WTC11 (cell line): Measurements from ENCODE around the gene ESM1. TPM values are rescaled to one million over a fixed set of nuclear protein-coding genes. Genes with fewer than 3 reads are reported as not detected.

Source experiments
- ATAC-seq: fragments of 200-7000 bp; cut with Tn5 transposase; 2 replicates; pipeline ENCODE4 v1.10.0; 2021; ENCODE audit warnings: mild to moderate bottlenecking, moderate library complexity
- CTCF ChIA-PET: fragments of 300-600 bp; sonication (Branson Sonifier 250); formaldehyde crosslinking; loops from one replicate; lab custom pipeline; 2021; ENCODE audit warnings: antibody characterized with exemption; lab: Charles Lee
- POLR2A ChIA-PET: fragments of 350-600 bp; sonication (Branson Sonifier 250); formaldehyde crosslinking; loops from one replicate; lab custom pipeline; 2021; ENCODE audit warnings: antibody characterized with exemption; lab: Charles Lee
- DNase-seq: peaks from one replicate; pipeline ENCODE4 v3.0.0; 2021; ENCODE audit warnings: low spot score
- H3K27ac Mint-ChIP-seq: 2 replicates; pipeline ENCODE4 v1.8.0; 2021; ENCODE audit warnings: mixed read lengths
- H3K27me3 Mint-ChIP-seq: 2 replicates; pipeline ENCODE4 v1.8.0; 2021; ENCODE audit warnings: low read depth, mild to moderate bottlenecking, moderate library complexity, mixed read lengths
- H3K36me3 Mint-ChIP-seq: 2 replicates; pipeline ENCODE4 v1.8.0; 2021; ENCODE audit warnings: mixed read lengths
- H3K4me1 Mint-ChIP-seq: 2 replicates; pipeline ENCODE4 v1.8.0; 2022; ENCODE audit warnings: mixed read lengths
- H3K4me3 Mint-ChIP-seq: 2 replicates; pipeline ENCODE4 v1.8.0; 2021; ENCODE audit warnings: mild to moderate bottlenecking, moderate library complexity, mixed read lengths
- H3K9me3 Mint-ChIP-seq: 2 replicates; pipeline ENCODE4 v1.8.0; 2021; ENCODE audit warnings: mixed read lengths
- CBFB ChIP-seq: sonication (generic); formaldehyde crosslinking; IDR thresholded peaks from 2 replicates; pipeline ENCODE4 v1.8.1; 2022; ENCODE audit warnings: mild to moderate bottlenecking, low read depth, missing genetic modification reagents
- CREM ChIP-seq: sonication (generic); formaldehyde crosslinking; IDR thresholded peaks from 2 replicates; pipeline ENCODE4 v1.8.1; 2022; ENCODE audit warnings: mild to moderate bottlenecking, missing genetic modification reagents, moderate library complexity
- FOXK1 ChIP-seq: sonication (generic); formaldehyde crosslinking; IDR thresholded peaks from 2 replicates; pipeline ENCODE4 v1.8.0; 2022; ENCODE audit warnings: mild to moderate bottlenecking, moderate library complexity, missing genetic modification reagents
- JAZF1 ChIP-seq: fragments of 250-450 bp; sonication (Bioruptor Pico); IDR thresholded peaks from 2 replicates; pipeline ENCODE4 v1.9.0; 2021; ENCODE audit warnings: moderate library complexity, mild to moderate bottlenecking, inconsistent platforms
- NFATC4 ChIP-seq: fragments of 250-450 bp; sonication (Bioruptor Pico); IDR thresholded peaks from 2 replicates; pipeline ENCODE4 v1.9.0; 2021; ENCODE audit warnings: mild to moderate bottlenecking
- NFYB ChIP-seq: sonication (generic); formaldehyde crosslinking; conservative IDR thresholded peaks from 2 replicates; pipeline ENCODE4 v1.8.0; 2022; ENCODE audit warnings: low read depth, missing genetic modification reagents
- OVOL2 ChIP-seq: fragments of 250-450 bp; sonication (Bioruptor Pico); IDR thresholded peaks from 2 replicates; pipeline ENCODE4 v1.9.0; 2021; ENCODE audit warnings: mild to moderate bottlenecking, borderline replicate concordance
- RELA ChIP-seq: sonication (generic); formaldehyde crosslinking; IDR thresholded peaks from 2 replicates; pipeline ENCODE4 v1.8.1; 2022; ENCODE audit warnings: missing genetic modification reagents, mild to moderate bottlenecking, borderline replicate concordance
- SP1 ChIP-seq: sonication (generic); formaldehyde crosslinking; conservative IDR thresholded peaks from 2 replicates; pipeline ENCODE4 v1.8.1; 2022; ENCODE audit warnings: missing genetic modification reagents
- TEAD1 ChIP-seq: sonication (generic); formaldehyde crosslinking; IDR thresholded peaks from 2 replicates; pipeline ENCODE4 v1.8.0; 2022; ENCODE audit warnings: mild to moderate bottlenecking, missing genetic modification reagents
- TEAD4 ChIP-seq: sonication (generic); formaldehyde crosslinking; IDR thresholded peaks from 2 replicates; pipeline ENCODE4 v1.8.0; 2022; ENCODE audit warnings: mild to moderate bottlenecking, missing genetic modification reagents
- ZNF263 ChIP-seq: sonication (generic); formaldehyde crosslinking; IDR thresholded peaks from 2 replicates; pipeline ENCODE4 v1.8.1; 2022; ENCODE audit warnings: low read depth, mild to moderate bottlenecking, moderate library complexity, missing genetic modification reagents
- ZNF317 ChIP-seq: sonication (generic); formaldehyde crosslinking; IDR thresholded peaks from 2 replicates; pipeline ENCODE4 v1.8.1; 2023; ENCODE audit warnings: low read depth, mild to moderate bottlenecking, moderate library complexity, missing genetic modification reagents, borderline replicate concordance
- ZNF423 ChIP-seq: fragments of 250-450 bp; sonication (Bioruptor Pico); IDR thresholded peaks from 2 replicates; pipeline ENCODE4 v2.1.2; 2022; ENCODE audit warnings: mild to moderate bottlenecking, moderate library complexity
- total RNA-seq: library from RNA; stranded (reverse); gene quantifications from 3 replicates; pipeline ENCODE4 v1.2.3, GENCODE V29; 2021
- TF ChIP-seq, protein P1 (sequence below): sonication (generic); formaldehyde crosslinking; IDR thresholded peaks from 2 replicates; pipeline ENCODE4 v1.8.0; 2022; ENCODE audit warnings: mild to moderate bottlenecking, missing genetic modification reagents
- TF ChIP-seq, protein P2 (sequence below): fragments of 200-600 bp; IDR thresholded peaks from 2 replicates; pipeline ENCODE4 v1.8.0; 2022; ENCODE audit warnings: antibody characterized with exemption
- TF ChIP-seq, protein P3 (sequence below): sonication (generic); formaldehyde crosslinking; IDR thresholded peaks from 2 replicates; pipeline ENCODE4 v1.8.0; 2022; ENCODE audit warnings: missing genetic modification reagents
- TF ChIP-seq, protein P4 (sequence below): sonication (generic); formaldehyde crosslinking; IDR thresholded peaks from 2 replicates; pipeline ENCODE4 v1.8.1; 2023; ENCODE audit warnings: mild to moderate bottlenecking, missing genetic modification reagents
- TF ChIP-seq, protein P5 (sequence below): sonication (generic); formaldehyde crosslinking; IDR thresholded peaks from 2 replicates; pipeline ENCODE4 v1.8.0; 2022; ENCODE audit warnings: mild to moderate bottlenecking, missing genetic modification reagents

The ESM1 gene
- total RNA-seq, 1 experiment from 2014 or later, result not detected

DNA sequence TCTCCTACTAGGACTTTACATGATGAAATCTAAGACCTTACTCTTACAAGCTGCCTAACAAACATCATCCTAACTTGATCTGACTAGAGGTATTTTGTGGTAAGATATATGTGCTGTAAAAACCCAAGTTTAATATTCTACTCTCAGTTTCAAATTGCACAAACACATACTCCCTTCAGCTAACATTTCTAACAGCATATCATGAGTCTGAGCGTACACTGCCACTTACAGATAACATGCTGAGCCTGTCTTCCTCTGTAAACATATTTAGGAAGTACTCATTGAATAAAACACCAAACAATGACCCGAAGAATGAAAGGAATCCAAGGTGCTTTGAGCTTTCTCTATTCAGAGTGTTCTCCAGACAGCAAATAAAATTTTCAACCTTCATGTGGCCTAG, 7.9 kb upstream of the ESM1 start:
- DNase-seq (no peak), ATAC-seq (peak; percentile 53)
- POLR2A ChIA-PET, result no interaction called here
- H3K4me3 Mint-ChIP-seq, result no peak overlapping the region
- TF ChIP-seq, protein P1, sequence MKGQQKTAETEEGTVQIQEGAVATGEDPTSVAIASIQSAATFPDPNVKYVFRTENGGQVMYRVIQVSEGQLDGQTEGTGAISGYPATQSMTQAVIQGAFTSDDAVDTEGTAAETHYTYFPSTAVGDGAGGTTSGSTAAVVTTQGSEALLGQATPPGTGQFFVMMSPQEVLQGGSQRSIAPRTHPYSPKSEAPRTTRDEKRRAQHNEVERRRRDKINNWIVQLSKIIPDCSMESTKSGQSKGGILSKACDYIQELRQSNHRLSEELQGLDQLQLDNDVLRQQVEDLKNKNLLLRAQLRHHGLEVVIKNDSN, result no peak
- TF ChIP-seq TEAD1, result peak; percentile 47; the same call in 1 of the 2 replicates
- H3K4me1 Mint-ChIP-seq, result peaks cover 47% of the 10 kb centered on the region
- no peaks in the 10 kb centered on the region for H3K36me3 Mint-ChIP-seq
- peaks cover 33% of the 10 kb centered on the region for H3K27me3 Mint-ChIP-seq
- peak overlapping the region; percentile 15; the same call in 1 of the 2 replicates for H3K27ac Mint-ChIP-seq
- peaks cover 8% of the 10 kb centered on the region for H3K9me3 Mint-ChIP-seq
- CTCF ChIA-PET, result interaction anchor here (1.0 to 1.1 kb wide), 2 partner anchors 33 to 153 kb away, joined by 3 to 4 read pairs; no protein-coding TSS in a partner anchor

DNA sequence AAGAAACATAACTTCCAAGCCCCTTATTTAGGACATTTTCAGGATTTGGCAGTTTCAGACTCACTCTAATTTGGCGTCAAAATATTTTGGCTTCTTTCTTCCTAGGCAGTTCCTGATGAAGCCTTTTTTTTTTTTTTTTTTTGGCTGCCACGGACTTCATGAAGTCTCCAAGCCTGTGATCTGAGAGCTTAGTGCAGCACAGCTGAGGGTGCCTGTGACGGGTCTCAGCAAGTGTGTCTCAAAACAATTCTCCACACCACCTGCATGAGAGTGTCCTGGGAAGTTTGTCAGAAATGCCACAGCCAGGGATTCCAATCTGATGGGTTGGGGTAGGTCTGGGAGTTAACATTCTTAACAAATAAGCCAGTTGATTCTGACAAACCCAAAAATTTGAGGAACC, 6.0 kb upstream of the ESM1 start:
- Mint-ChIP-seq H3K27ac (no peak overlapping the region), H3K4me1 (peaks cover 55% of the 10 kb centered on the region), H3K27me3 (peaks cover 47% of the 10 kb centered on the region), H3K9me3 (peaks cover 8% of the 10 kb centered on the region), H3K4me3 (no peak overlapping the region), H3K36me3 (no peaks in the 10 kb centered on the region)
- ChIA-PET CTCF (interaction anchor here (0.7 to 1.0 kb wide), 2 partner anchors 32 to 47 kb away, joined by 3 to 7 read pairs; no protein-coding TSS in a partner anchor), POLR2A (no interaction called here)
- ATAC-seq, result no peak; the same call in 1 of the 2 replicates
- TF ChIP-seq, protein P2, sequence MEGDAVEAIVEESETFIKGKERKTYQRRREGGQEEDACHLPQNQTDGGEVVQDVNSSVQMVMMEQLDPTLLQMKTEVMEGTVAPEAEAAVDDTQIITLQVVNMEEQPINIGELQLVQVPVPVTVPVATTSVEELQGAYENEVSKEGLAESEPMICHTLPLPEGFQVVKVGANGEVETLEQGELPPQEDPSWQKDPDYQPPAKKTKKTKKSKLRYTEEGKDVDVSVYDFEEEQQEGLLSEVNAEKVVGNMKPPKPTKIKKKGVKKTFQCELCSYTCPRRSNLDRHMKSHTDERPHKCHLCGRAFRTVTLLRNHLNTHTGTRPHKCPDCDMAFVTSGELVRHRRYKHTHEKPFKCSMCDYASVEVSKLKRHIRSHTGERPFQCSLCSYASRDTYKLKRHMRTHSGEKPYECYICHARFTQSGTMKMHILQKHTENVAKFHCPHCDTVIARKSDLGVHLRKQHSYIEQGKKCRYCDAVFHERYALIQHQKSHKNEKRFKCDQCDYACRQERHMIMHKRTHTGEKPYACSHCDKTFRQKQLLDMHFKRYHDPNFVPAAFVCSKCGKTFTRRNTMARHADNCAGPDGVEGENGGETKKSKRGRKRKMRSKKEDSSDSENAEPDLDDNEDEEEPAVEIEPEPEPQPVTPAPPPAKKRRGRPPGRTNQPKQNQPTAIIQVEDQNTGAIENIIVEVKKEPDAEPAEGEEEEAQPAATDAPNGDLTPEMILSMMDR, result no peak
- TF ChIP-seq FOXK1 (CRISPR knock-in tag) (no peak), SP1 (CRISPR knock-in tag) (no peak), ZNF423 (no peak), RELA (no peak), CBFB (no peak), CREM (no peak), ZNF317 (CRISPR knock-in tag) (no peak), JAZF1 (no peak), OVOL2 (CRISPR knock-in tag) (no peak), NFATC4 (CRISPR knock-in tag) (no peak), TEAD4 (no peak), NFYB (no peak), ZNF263 (CRISPR knock-in tag) (no peak)
- TF ChIP-seq, protein P3, sequence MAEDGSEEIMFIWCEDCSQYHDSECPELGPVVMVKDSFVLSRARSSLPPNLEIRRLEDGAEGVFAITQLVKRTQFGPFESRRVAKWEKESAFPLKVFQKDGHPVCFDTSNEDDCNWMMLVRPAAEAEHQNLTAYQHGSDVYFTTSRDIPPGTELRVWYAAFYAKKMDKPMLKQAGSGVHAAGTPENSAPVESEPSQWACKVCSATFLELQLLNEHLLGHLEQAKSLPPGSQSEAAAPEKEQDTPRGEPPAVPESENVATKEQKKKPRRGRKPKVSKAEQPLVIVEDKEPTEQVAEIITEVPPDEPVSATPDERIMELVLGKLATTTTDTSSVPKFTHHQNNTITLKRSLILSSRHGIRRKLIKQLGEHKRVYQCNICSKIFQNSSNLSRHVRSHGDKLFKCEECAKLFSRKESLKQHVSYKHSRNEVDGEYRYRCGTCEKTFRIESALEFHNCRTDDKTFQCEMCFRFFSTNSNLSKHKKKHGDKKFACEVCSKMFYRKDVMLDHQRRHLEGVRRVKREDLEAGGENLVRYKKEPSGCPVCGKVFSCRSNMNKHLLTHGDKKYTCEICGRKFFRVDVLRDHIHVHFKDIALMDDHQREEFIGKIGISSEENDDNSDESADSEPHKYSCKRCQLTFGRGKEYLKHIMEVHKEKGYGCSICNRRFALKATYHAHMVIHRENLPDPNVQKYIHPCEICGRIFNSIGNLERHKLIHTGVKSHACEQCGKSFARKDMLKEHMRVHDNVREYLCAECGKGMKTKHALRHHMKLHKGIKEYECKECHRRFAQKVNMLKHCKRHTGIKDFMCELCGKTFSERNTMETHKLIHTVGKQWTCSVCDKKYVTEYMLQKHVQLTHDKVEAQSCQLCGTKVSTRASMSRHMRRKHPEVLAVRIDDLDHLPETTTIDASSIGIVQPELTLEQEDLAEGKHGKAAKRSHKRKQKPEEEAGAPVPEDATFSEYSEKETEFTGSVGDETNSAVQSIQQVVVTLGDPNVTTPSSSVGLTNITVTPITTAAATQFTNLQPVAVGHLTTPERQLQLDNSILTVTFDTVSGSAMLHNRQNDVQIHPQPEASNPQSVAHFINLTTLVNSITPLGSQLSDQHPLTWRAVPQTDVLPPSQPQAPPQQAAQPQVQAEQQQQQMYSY (CRISPR knock-in tag), result no peak
- TF ChIP-seq, protein P4, sequence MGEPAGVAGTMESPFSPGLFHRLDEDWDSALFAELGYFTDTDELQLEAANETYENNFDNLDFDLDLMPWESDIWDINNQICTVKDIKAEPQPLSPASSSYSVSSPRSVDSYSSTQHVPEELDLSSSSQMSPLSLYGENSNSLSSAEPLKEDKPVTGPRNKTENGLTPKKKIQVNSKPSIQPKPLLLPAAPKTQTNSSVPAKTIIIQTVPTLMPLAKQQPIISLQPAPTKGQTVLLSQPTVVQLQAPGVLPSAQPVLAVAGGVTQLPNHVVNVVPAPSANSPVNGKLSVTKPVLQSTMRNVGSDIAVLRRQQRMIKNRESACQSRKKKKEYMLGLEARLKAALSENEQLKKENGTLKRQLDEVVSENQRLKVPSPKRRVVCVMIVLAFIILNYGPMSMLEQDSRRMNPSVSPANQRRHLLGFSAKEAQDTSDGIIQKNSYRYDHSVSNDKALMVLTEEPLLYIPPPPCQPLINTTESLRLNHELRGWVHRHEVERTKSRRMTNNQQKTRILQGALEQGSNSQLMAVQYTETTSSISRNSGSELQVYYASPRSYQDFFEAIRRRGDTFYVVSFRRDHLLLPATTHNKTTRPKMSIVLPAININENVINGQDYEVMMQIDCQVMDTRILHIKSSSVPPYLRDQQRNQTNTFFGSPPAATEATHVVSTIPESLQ, result no peak
- TF ChIP-seq, protein P5, sequence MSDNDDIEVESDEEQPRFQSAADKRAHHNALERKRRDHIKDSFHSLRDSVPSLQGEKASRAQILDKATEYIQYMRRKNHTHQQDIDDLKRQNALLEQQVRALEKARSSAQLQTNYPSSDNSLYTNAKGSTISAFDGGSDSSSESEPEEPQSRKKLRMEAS (CRISPR knock-in tag), result no peak
- DNase-seq, result no peak
